GM21737 (cell line): ENCODE results near the gene CXADR.
"Not testable (repeated sequence)": the region's sequence is repeated elsewhere in the genome, so short reads cannot be mapped to it uniquely, and the experiment has no call there.

ENCODE experiments used
- ATAC-seq: cut with Tn5 transposase; IDR thresholded peaks from one replicate; pipeline ENCODE4 v1.9.1; 2021; ENCODE audit warnings: mild to moderate bottlenecking, moderate library complexity; ENCODE audit not compliant: unreplicated experiment

Gene CXADR

DNA sequence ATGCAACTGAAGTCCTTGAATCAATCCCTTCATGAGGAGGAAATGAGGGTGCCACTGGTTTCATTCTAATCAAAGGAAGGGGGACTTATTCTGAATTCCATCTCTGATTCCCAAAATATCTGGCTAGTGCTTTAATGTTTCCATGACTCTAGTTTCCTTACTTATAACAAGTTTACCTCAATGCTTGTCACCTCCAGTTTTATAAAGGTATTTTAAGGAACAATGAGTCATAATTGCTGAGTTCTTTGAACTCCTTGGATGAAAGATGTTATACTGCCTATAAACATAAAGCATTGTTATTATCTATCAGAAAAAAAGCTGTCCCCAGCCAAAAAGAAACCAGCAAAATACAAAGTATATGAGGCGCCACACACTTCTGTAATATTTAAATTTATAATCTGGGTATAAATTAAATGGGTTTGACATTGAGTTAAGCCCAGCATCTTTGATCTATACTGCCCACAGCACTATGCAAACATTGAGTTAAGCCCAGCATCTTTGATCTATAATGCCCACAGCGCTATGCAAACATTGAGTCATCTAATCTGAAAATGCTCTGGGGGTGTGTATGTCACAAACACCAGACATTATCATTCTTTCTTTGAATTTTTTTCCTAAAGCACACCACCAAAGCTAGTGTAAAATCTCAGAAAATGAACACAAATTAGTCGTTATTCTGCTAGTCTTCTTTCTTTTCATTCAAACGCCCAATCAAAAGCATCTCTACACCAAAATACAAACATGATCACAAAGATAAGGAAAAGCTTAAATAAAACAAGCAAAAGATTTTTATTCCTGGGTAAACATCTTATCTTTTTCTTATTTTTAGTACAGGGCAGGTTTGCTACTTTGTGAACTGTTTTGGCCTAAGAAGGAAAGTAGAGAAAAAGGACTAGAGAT is 11.5 kb upstream of the CXADR start:
- ATAC-seq, result no peak

DNA sequence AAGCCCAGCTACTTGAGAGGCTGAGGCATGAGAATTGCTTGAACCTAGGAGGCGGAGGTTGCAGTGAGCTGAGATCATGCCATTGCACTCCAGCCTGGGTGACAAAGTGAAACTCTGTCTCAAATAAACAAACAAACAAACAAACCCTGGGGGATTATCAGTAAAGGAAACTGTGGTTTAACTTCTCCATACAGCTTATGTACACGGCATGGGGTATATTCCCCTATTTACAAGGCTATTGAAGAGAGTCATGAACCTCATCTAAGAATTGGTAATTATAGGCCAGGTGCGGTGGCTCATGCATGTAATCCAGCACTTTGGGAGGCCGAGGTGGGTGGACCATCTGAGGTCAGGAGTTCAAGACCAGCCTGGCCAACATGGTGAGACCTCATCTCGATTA is 9.9 kb upstream of the CXADR start:
- not testable (repeated sequence) for ATAC-seq

DNA sequence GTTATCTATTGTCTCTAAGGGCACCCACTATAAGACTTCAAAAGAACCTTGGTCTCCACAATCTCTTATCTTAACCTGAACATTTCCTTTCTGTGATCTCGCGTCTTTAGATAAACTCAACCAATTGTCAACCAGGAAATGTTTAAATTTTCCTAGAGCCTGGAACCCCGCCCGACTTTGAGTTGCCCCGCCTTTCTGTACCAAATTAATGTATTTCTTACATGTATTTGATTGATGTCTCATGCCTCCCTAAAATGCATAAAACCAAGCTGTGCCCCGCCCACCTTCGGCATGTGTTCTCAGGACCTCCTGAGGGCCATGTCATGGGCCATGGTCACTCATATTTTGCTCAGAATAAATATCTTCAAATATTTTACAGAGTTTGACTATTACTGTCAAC is 5.9 kb upstream of the CXADR start:
- no peak for ATAC-seq

DNA sequence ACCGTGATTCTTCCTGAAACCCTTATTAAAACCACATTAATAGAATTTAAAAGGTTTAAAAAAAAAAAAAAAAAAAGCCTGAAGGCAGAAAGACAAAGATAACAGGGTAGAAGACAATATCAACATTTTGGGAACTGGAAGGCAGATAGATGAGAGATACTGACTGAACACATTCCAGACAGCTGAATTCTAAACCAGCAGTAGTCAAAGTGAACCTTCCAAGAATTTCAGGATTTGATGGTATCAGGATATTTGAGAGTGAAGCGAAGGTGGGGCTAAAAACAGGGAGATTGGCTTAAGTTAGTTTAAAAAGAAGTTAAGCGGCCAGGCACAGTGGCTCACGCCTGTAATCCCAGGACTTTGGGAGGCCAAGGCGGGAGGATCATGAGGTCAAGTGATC is 5.3 kb upstream of the CXADR start:
- no peak for ATAC-seq

DNA sequence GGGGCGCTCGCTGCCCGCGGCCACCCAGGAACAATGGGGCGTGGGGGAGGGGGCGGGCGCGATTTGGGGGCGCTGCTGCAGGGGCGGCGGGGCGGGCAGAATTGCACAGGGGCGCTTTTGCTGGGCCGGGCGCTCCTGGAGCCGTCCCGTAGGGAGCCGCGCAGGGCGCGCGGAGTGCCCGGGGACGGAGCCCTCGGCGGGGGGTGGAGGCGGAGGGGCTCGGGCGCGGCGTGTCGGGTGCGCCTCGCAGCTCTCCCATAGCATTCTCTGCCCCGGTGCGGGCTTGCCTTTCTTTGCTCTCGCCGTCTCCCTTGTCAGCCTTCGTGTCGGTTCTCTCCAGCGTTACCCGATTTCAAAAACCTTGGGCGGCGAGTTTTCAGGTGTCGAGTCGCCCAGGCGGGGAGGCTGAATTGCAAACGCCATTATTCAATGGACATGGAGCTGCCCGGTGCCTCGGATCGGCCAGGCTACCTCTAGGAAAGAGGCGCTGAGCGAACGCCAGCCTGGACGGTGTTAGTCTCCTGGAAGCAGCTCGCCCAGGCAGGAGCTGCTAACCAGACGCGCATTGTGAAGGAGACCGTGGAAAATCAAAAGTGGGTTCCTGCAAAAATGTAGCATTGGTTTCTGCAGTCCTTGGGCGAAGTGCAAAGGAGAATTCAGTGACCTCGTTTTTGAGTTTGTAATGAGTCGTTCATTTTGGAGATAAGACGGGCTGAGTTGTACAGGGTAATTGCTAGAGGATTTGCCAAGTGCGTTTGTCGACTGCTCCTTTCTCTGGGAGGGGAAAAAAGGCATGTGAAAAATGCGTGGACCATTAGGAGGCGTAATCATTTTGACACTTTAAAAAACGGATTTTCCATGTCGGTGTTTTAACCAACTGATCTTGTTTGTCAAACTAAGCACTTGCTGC is 626 bp downstream of the CXADR start:
- no peak for ATAC-seq

DNA sequence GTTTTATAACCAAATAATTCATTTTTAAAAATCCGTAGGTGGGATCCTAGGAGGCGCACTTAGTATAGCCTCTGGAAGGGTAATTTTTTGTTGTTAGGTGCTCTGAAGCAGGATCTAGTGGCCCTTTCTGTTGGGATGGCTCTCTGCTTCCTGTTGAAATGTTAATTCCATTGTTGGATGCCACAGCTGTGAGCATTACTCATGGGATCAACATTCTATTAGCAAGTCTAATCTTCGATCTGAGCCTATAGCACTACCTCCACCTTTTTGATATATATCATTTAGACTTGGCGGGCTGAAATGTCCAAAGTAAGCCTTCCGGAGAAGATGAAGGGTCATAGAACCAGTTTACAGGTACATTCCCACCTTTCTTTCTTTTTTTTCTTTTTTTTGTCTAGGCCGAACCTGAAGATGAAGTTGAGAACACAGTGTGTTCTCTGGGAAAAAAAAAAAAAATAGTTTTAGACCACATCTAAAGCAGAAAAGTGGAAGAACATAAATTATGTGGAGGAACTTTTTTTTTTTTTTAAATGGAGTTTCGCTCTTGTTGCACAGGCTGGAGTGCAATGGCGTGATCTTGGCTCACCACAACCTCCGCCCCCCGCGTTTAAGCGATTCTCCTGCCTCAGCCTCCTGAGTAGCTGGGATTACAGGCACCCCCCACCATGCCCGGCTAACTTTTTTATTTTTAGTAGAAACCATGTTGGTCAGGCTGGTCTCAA is 1.4 kb downstream of the CXADR start:
- ATAC-seq, result no peak

DNA sequence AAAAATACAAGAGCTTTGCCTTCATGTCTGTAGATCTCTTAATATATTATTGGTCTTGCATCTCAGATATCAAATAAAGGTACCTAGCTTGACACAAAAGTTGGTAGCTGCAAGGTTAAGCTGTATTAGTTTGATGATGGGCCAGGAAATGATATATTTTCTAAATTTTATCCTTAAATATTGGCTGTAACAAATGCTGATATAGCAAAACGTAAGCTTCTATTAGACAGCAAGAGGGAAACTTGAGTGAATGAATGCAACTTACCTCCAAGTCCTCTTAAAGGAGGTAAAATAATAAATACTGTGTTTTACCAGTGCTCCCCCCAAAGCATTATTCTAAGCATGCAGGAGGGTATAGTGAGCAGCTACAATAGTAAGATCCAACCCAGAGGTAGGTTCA is 4.2 kb downstream of the CXADR start:
- not testable (repeated sequence) for ATAC-seq

DNA sequence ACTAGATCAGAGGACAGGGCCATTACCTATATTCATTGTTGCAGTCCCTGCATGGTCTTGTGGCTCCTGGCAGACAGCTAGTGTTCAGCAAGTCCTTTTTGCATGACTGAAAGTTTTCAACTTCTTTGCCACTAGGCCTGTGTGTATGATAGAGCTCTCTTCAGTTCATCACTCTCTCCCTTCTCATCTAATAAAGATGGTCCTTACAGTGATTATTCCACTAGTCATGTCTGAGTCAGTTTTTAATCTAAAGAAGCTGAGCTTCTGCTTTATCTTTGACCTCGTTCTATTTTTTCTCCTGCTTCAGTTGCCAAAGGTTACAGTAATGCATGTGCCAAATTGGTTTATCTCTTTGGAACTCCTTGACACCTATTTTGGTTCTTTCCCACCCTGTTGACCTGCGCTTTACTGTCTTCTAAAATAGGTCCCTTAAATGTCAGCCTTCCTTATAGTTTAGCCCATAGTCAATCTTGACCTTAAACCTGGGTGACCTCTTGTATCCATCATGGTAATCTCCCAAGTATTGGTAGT is 6.4 kb downstream of the CXADR start:
- no peak for ATAC-seq

DNA sequence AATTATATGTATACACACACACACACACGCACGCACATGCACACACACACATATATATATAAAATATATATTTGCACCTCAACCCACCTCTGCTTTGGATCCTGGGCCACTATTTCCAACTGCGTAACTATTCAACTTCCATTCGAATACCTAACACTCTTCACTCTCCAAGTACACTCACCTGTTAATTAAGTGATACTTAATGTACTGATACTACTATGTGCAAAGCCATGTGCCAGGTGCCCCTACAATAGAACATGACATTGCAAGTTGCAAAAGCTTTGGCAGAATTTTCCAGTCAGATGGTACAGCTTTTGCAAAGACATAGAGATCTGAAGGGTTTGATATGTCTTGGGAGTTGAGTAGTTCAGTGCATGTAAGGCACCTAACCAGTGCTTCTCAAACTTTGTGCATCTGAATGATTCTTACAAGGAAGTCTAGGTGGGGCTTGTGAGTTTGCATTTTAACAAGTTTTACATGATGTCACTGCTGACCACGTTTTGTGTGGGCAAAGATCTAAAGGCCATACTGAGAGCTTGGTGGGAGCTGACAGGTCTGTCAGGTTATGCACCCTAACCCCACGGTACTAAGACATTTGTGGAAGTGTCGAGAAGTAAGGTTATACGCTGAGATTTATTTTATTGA is 7.2 kb downstream of the CXADR start:
- ATAC-seq, result no peak

DNA sequence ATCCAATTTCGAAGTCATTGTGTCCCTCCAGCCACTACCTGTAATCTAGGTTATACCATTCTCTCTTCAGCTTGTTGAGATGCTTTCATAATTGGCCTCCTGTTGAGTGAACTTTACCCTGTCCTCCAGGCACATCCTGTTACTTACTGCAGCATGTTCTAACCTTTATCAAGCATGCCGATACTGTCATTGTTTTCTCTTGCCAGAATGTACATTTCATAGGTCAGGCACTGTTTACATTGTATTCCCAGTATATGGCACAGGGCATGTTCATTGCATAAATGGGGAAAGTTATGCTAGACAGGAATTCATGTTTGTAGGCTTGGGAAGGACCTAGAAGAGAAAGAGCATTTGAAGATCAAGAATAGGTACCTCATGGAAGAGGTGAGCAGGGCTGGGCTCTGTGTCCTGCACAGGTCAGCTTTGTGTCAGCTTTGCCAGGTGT is 10.2 kb downstream of the CXADR start:
- ATAC-seq, result no peak

DNA sequence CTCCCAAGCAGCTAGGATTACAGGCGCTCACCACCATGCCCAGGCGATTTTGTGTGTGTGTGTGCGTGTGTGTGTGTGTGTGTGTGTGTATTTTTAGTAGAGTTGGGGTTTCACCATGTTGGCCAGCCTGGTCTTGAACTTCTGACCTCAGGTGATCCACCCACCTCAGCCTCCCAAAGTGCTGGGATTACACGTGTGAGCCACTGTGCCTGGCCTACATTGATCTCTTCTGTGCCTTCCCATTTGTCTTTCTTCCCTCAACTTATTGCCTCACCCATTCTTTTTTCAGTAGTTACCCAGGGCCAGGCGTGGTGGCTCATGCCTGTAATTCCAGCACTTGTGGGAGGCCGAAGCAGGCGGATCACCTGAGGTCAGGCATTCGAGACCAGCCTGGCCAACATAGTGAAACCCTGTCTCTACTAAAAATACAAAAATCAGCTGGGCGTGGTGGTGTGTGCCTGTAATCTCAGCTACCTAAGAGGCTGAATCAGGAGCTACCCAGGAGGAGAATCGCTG is 11.2 kb downstream of the CXADR start:
- ATAC-seq, result not testable (repeated sequence)

DNA sequence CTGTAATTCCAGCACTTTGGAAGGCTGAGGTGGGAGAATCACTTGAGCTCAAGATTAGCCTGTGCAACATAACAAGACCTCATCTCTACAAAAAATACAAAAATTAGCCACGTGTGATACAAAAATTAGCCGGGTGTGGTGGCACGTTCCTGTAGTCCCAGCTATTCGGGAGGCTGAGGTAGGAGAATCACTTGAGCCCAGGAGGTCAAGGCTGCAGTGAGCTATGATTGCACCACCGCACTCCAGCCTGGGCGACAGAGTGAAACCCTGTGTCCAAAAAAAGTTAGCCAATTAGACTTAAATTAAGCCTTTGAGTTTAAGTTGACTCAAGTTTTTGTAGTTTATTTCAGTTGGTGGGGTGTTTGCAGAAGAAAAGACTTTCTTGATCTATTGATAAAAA is 11.8 kb downstream of the CXADR start:
- ATAC-seq, result no peak

DNA sequence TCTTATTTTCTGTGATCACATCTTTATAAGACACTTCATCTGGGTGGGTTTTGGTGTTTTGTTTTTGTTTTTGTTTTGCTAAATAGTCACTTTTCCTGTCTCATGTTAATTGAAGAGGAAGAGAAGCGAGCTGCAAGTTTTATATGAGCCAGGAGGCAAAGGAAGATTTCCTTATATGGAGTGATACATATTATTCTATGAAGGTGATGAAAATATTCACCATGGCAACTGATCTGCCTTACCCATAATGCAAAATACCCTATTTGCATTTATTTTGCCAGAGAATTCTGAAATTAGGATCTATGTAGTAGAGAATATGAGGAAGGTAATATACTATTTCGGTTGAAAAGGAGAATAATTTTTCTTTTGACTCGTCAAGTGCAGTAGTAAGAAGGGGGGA is 13.9 kb downstream of the CXADR start:
- ATAC-seq, result no peak

DNA sequence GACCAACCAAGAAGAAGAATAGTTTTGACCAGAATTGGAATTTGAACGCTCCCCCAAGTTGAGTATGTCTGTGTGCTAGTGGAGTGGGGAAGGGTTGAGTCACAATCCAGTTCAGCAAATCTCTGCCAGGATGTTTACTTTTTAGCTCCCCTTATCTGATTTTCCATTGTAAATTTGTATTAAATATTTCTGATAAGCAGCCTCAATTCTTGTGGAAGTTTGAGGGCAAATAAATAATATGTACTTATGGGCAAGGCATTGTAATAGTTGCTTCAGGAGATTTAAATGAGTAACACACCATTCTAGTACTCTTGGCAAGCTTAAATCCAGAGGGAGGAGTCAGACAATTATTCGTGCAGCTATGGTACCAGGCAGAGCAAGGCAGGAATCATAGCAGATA is 14.4 kb downstream of the CXADR start:
- no peak for ATAC-seq

DNA sequence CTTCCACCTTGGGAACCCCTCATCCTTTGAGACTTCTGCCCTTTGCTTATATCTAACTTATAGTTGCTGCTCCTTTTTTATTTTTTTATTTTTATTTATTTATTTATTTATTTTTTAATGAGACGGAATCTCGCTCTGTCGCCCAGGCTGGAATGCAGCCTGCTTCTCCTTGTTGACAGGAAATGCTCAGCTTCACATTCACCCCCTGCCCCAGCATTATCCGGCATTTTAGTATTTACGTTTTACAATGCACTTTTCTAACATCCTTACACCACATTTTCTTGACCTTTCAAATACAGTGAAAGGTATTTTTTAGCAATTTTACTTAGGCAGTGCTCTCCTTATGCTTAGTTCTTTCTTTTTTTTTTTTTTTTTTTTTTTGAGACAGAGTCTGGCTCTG is 14.9 kb downstream of the CXADR start:
- ATAC-seq, result no peak

DNA sequence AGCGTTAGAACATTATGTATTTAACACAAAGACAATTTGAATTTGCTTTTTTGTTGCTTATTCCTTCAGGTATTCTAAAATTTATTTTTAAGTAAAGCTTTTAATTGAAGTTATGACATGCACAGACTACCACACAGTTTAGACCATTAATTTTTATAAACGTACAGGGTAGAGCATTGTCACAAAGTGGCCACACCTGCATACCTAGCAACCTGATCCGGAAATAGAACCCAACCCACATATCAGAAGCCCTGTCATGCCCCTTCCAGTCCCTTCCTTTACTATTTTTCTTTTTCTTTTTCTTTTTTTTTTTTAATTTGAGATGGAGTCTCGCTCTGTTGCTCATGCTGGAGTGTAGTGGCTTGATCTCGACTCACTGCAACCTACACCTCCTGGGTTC is 16.8 kb downstream of the CXADR start:
- ATAC-seq, result no peak

DNA sequence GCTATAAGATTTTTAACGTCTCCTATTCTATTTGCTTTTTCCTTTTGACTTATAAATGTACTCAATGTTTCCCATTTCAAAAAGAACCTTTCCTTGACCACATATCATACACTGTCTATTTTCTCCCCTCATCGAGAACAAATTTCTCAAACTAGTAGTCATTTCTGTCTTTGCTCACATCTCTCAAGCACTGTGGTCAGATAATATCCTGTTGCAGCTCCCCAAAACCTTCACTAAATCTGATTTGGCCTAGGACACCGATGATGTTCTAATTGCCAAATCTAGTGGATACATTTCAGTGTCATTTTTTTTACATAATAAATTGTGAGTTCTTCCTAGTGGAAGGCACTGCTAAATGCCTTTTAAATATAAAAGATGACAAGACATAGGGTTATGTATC is 19.4 kb downstream of the CXADR start:
- ATAC-seq, result no peak

DNA sequence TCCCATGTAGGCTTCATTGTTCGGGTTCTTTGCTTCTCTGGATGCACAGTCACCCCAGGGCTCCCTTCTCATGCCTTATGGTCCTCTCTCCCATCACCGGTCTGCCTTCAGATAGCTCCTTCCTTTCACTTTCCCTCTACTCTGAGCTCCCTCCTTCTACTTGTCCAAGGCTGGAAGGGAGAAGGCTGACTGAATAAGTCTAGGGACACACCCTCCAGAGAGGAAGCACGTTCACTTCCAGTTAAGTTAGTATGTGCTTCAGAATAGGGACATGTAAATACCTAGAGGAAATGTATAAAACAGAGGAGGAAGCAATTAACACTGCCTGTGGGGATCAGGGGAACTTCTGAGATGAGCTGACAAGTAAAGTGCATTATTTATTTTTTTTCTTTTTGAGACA is 23.5 kb downstream of the CXADR start:
- no peak for ATAC-seq

DNA sequence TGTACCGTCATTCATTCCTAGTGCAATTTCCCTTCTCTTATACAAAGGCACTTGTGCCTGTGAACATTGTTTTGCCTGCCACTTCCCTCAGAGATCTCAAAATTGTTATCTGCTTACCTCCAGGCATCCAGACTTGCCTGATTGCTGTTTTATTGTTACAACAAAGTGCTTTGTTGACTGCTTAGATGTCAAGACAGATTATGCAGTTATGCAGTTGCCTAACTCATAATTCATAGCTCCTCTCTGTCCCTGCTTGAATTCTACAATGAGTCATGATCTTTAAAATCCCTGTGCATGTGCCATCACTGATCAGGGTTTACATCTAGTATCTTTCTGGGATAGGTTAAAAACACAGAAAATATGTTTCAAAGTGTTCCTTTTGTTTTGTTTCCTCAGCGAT is 24.5 kb downstream of the CXADR start:
- no peak for ATAC-seq

DNA sequence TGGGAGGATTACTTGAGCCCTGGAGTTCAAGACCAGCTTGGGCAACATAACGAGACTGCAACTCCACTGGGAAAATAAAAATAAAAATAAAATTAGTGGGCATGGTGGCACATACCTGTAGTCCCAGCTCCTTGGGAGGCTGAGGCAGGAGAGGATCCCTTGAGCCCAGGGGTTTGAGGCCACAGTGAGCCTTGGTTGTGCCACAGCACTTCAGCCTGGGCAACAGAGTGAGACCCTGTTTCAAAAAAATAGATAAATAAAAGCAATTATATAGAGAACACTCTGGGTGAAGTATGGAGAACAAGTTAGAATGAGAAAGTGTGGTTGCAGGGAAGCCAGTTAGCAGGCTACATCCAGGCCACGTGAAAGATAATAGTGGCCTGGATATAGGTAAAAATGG is 25.7 kb downstream of the CXADR start:
- ATAC-seq, result no peak
